Thoracic aorta (tissue), 2 donors: ENCODE measurements around the gene PNPLA1. TPM values are rescaled to one million over a fixed set of nuclear protein-coding genes. Genes with fewer than 3 reads are reported as not detected.

ENCODE experiments used
- ATAC-seq: fragments of 150-250 bp; one replicate; pipeline ENCODE4 v1.8.0; 2017; ENCODE audit warnings: low read depth; ENCODE audit not compliant: insufficient number of reproducible peaks, low FRiP score
- DNase-seq: peaks from one replicate; pipeline ENCODE4 v3.0.0-alpha.2; 2020; ENCODE audit warnings: low spot score
- H3K27ac ChIP-seq, 2 donors: fragments of 200-600 bp; sonication (generic); 1 replicate in 1 of 2; 2 replicates in 1 of 2; pipeline ENCODE4 v1.5.1; 2016; ENCODE audit warnings: mild to moderate bottlenecking in 2 of 2, moderate library complexity in 2 of 2
- H3K27me3 ChIP-seq: fragments of 200-600 bp; sonication (generic); replicated peaks from 2 replicates; pipeline ENCODE4 v1.6.0; 2016; ENCODE audit warnings: mild to moderate bottlenecking; ENCODE audit not compliant: insufficient read depth
- H3K36me3 ChIP-seq: fragments of 200-600 bp; sonication (generic); one replicate; pipeline ENCODE4 v1.5.1; 2016
- H3K4me1 ChIP-seq, 2 donors: fragments of 200-600 bp; sonication (generic); 1 replicate in 1 of 2; 2 replicates in 1 of 2; pipeline versions ENCODE4 v1.5.1 to v1.6.0; 2016; ENCODE audit warnings: low read depth in 2 of 2, mild to moderate bottlenecking in 1 of 2; ENCODE audit not compliant: control insufficient read depth in 1 of 2
- H3K4me3 ChIP-seq: fragments of 200-600 bp; sonication (generic); 2 replicates; pipeline ENCODE4 v1.5.1; 2016; ENCODE audit warnings: mild to moderate bottlenecking
- H3K9me3 ChIP-seq: fragments of 200-600 bp; sonication (generic); 2 replicates; pipeline ENCODE4 v1.5.1; 2016
- CTCF ChIP-seq: fragments of 200-600 bp; sonication (generic); IDR thresholded peaks from one replicate; pipeline ENCODE4 v1.5.1; 2019; ENCODE audit warnings: antibody characterized with exemption
- total RNA-seq, 2 donors: library from RNA; depleted of rRNA; stranded (reverse); fragments of >200 nt; gene quantifications; one replicate each; pipeline versions ENCODE4 v1.1.0 to v1.2.3, GENCODE V29; 2016

Gene PNPLA1, protein sequence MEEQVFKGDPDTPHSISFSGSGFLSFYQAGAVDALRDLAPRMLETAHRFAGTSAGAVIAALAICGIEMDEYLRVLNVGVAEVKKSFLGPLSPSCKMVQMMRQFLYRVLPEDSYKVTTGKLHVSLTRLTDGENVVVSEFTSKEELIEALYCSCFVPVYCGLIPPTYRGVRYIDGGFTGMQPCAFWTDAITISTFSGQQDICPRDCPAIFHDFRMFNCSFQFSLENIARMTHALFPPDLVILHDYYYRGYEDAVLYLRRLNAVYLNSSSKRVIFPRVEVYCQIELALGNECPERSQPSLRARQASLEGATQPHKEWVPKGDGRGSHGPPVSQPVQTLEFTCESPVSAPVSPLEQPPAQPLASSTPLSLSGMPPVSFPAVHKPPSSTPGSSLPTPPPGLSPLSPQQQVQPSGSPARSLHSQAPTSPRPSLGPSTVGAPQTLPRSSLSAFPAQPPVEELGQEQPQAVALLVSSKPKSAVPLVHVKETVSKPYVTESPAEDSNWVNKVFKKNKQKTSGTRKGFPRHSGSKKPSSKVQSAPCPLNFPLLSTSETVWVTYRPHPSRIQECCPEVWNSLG
- not detected for total RNA-seq

DNA sequence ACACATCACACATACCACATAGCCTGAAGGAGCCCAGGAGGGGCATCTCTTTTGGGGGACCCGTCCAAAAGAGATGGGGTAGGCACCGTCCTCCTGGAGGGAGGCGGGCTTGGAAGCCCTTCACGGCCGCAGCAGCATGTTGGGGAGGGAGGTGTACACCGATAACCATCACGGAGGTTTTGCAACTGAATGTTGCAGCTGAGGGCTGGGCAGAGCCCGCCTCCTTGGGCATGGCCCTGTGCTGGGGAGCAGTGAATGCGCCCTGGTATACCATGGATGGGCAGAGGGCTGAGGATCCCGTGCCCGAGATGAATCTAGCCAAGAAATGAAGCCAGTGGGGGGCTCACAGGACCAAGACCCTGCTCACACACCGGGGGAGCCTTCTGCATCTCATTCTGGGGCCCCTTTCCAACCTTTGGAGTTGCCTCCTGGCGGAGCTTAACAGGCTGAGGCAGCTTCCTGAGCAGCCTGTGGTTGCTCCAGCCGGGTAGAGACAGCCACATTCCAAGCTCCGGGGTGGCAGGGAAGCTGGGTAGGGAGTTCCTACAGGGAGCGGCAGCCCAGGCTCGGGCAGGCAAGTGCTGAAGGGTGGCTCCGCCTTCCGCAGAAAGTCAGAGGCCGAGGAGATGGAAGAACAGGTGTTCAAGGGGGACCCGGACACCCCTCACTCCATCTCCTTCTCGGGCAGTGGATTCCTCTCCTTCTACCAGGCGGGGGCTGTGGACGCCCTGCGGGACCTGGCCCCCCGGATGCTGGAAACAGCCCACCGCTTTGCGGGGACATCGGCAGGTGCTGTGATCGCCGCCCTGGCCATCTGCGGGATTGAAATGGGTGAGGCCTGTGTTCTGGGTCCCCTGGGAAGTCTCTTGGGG, at the start of gene PNPLA1:
Gene PNPLA1 (plus strand): TSS at position 227 of the 872 bp plus-strand sequence. CDS start 400 bp downstream, at position 627.
- no peak within 1 kb of the TSS for H3K4me3 ChIP-seq
- no peak within 1 kb of the TSS for H3K27ac ChIP-seq
- no peaks in the 10 kb centered on the region for H3K27me3 ChIP-seq
- H3K9me3 ChIP-seq: peaks cover 6% of the 10 kb centered on the region
- no peak for TF ChIP-seq CTCF
- no peaks in the 10 kb centered on the region for H3K36me3 ChIP-seq
- no peak for ATAC-seq
- DNase-seq: no peak
- H3K4me1 ChIP-seq: peaks cover 0 to 8% of the 10 kb centered on the region in 2 donors

GRCh38 chr6:36220226-36220625, 49.6 kb upstream of the PNPLA1 start:
- H3K9me3 ChIP-seq: no peaks in the 10 kb centered on the region
- no peak overlapping the region for H3K27ac ChIP-seq
- ATAC-seq (no peak), DNase-seq (no peak)
- peaks cover 47% of the 10 kb centered on the region for H3K36me3 ChIP-seq
- no peaks in the 10 kb centered on the region for H3K4me1 ChIP-seq
- no peak for TF ChIP-seq CTCF
- H3K27me3 ChIP-seq: no peaks in the 10 kb centered on the region
- H3K4me3 ChIP-seq: no peak overlapping the region

- no peaks in the 10 kb centered on the region for H3K27me3 ChIP-seq
- H3K4me1 ChIP-seq: no peaks in the 10 kb centered on the region
- DNase-seq (no peak), ATAC-seq (no peak)
- no peak for TF ChIP-seq CTCF
- no peak overlapping the region for H3K4me3 ChIP-seq
- no peaks in the 10 kb centered on the region for H3K9me3 ChIP-seq
- H3K36me3 ChIP-seq: peaks cover 49% of the 10 kb centered on the region
- H3K27ac ChIP-seq: no peak overlapping the region
These were observed 48.2 kb upstream of the PNPLA1 start for GRCh38 chr6:36221674-36222073.

DNA sequence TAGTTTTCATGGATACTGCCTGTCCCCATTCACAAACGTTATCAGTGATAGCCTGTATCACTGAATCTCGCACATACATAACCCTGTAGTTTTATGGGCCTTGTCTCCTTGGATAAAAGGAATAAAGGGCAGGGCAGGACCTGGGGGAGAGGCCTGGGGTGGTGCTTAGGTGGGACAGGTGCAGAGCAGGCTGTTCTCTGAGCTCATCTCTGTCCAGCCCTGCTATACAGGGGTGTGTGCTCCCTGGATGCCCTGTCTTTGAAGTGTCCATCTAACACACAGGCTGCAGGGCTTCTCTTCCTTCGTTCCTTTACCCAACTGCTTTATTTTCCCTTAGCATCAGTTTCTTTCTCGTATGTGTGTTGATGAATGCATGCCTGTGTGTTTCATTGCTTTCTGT, 46.9 kb upstream of the PNPLA1 start:
- H3K27ac ChIP-seq: no peak overlapping the region
- DNase-seq: no peak
- no peaks in the 10 kb centered on the region for H3K4me1 ChIP-seq
- no peak for ATAC-seq
- no peak for TF ChIP-seq CTCF
- H3K27me3 ChIP-seq: no peaks in the 10 kb centered on the region
- peaks cover 45% of the 10 kb centered on the region for H3K36me3 ChIP-seq
- no peaks in the 10 kb centered on the region for H3K9me3 ChIP-seq
- H3K4me3 ChIP-seq: no peak overlapping the region

DNA sequence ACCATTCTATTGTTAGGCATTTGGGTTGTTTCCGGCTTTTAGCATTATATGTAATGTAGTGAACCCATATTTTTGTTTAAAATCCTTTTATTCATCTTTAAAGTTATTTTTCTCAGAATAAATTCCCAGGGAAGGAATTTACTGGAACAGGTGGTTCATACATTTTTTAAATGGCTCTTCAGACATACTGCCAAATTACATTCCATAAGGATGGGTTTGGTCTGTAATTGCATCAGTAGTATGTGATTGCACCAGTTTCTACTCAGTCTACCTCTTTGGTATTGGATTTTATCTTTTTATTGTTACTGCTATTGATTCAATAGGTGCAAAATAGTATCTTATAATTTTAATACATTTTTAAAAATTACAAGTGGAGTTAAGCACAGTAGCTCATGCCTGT, 46.2 kb upstream of the PNPLA1 start:
- H3K27ac ChIP-seq: no peak overlapping the region
- no peaks in the 10 kb centered on the region for H3K4me1 ChIP-seq
- H3K27me3 ChIP-seq: no peaks in the 10 kb centered on the region
- DNase-seq (no peak), ATAC-seq (no peak)
- no peak for TF ChIP-seq CTCF
- H3K36me3 ChIP-seq: peaks cover 44% of the 10 kb centered on the region
- H3K9me3 ChIP-seq: no peaks in the 10 kb centered on the region
- H3K4me3 ChIP-seq: no peak overlapping the region
